ENCODE measurements around the gene RNF32. TPM values are rescaled to one million over a fixed set of nuclear protein-coding genes. Genes with fewer than 3 reads are reported as not detected.
"Not testable (repeated sequence)": the region's sequence is repeated elsewhere in the genome, so short reads cannot be mapped to it uniquely, and the experiment has no call there.

Gene RNF32
- polyA plus RNA-seq, 3 donors, result 0.71 to 1.3 TPM; not detected in 1

DNA sequence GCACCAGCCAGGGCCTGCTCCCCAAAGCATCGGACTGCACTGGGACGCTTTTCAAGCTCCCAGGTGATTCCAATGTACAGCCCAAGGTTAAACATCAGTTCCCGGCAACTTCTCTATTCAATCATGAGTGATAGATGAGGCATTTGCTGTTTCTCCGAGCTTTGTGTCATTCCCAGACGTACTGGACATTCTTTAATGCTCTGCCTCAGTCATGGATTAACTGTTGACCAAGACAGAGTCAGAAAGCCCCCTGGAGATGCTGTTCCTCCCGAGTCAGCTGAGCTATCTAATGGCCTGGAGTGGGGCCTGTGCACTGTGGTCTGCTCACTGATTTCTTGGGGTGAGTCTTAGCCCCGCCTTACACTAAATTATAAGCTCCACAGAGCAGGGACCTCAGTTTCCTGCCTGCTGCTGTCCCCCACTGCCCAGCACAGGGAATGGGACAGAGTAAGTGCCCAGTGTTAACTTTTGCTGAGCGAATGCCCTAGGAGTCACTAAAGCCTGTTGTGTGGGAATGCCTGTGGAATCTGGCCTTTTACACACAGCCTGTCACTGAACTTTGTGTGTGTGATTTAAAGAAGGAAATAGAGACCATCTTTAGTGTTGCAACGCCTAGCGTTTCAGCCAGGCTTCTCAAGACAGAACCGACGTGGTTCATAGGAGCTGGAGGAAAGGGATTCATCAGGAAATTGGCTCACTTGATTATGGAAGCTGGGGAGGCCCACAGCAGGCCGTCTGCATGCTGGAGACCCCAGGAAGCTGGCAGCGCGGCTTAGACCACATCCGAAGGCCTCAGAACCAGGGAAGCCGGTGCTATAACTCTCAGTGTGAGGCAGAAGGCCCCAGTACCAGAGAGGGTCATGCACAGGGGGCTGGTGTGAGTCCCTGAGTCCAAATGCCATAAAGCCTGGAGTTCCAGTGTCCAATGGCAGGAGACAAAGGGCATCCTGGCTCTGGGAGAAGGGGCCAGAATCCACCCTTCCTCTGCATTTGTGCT lies 29.3 kb upstream of the RNF32 start:
- 74 to 81% (median 76%) methylated on average over 17 of the region's 17 CpGs for WGBS, 3 donors
- no peak overlapping the region for H3K27ac ChIP-seq (ENCODE audit: low read depth, low read length)

- H3K27ac ChIP-seq (ENCODE audit: low read depth, low read length), result no peak overlapping the region
- WGBS, 3 donors, result 72 to 86% (median 76%) methylated on average over 10 of the region's 10 CpGs
Observed at GRCh38 chr7:156612930-156613329, 27.6 kb upstream of the RNF32 start.

DNA sequence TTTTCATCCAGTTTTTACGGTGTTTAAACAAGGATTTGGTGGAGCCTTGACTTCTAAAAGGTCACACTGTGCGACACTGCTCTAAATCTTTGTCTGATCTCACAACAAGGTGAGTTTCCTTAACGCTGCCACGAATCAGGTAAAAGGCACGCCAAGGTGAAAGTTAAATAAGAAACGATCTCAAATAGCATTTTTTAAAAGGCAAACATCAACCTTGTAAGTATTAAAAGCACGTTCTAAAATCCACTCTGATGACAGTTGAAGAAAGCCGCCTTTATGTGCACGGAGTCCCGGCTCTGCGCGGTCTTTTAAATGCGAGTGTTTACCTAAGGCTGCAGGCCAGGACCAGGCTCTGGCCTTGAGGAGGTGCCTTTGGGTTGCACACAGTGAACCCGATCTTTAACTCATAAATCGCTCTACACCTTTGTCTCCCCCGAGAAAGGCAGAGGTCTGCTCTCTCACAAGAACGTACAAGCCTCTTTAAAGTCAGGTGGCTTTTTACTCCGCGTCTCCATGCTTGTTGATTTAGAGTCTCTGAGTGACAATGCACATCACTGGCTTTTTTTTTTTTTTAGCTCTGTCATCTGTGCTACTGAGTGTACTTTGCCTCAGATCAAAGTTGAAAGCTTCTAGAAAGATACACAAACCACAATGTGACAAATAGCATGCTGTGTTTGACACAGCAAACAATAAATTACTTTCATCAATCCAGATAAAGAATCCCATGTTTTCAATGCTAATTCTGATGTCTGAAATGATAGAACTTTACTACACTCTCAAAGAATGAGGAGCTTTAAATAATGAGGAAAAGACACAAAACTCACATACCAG lies 25.9 kb upstream of the RNF32 start:
- 28 to 78% (median 68%) methylated on average over 19 of the region's 19 CpGs for WGBS, 3 donors
- H3K27ac ChIP-seq (ENCODE audit: low read depth, low read length), result no peak overlapping the region

- no peak overlapping the region for H3K27ac ChIP-seq (ENCODE audit: low read depth, low read length)
- WGBS, 3 donors, result 8 to 32% (median 8%) methylated on average over 62 to 91 of the region's 92 CpGs
Observed at GRCh38 chr7:156616269-156617202, 24.0 kb upstream of the RNF32 start.

DNA sequence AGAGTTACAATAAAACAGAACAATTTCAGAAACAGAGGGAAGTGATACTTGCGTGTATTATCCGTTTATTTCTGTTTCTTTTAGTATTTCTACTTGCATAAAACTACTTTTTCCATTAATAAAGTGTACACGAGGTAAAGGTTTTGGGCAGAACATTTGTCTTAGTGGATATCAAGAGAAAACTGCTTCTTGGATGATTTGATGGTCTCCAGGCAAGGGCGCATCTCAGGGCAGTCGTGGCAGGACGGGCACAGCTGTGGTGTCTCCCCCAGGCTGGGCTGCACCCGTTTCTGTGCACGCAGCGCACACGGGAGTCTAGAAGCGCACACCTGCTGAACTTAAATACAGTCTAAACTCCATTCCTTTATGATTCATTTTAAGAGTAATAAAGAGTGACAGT lies 23.4 kb upstream of the RNF32 start:
- no peak overlapping the region for H3K27ac ChIP-seq (ENCODE audit: low read depth, low read length)
- 75 to 86% (median 76%) methylated on average over 11 of the region's 11 CpGs for WGBS, 3 donors

DNA sequence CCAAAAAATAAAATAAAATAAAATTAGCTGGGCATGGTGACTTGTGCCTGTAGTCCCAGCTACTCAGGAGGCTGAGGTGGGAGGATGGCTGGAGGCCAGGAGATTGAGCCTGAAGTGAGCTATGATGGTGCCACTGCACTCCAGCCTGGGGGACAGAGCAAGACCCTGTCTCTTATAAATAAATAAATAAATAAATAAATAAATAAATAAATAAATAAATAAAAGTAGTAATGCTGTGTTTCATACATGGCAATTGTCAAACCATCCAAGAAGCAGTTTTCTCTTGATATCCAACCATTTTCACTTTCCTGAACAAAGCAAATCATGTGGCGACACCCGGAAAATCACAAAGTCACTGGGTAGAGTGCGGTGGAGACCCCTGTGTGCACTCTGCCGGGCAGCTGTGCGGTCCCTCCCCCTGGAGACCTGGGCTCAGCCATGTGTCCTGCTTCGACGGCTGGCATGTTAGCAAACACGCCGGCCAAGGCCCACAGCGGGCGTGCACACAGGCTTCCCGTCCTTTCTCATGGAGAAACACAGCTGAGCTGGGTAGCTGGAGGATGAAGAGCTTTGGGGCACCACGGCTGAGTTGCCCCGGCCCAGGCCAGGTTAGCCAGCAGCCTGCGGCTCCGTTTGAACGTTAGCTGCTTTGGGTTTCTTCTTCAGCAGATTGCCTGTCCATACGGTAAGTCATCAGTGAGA lies 22.3 kb upstream of the RNF32 start:
- WGBS, 3 donors, result 87 to 91% (median 88%) methylated on average over 18 of the region's 18 CpGs
- no peak overlapping the region for H3K27ac ChIP-seq (ENCODE audit: low read depth, low read length)

DNA sequence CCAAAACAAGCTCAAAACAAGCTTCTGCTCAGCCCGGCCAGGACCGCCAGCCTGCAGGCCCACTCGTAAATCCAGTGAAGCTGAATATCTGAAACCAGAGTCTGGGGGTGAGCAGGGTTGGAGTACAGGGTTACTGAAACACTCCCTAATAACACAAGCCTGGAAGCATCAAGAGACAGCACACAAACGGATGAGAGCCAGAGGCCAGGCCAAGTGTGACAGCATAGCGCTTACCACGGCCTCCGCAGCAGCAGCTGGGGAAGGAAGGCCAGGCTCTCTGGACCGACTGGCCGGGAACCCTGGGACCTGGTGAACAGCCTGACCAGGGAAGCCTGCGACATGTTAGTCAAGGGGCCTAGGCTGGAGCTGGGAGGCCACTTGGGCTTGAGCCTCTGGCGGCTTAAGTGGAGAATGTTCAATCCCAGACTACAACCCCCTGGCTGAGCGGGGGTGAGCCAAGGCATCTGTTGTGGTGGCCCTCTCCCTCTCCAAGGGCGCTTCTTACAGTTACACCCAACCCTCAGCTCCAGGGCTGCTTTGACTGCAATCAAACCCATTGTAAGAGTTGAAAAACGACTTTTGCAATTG lies 21.7 kb upstream of the RNF32 start:
- WGBS, 3 donors, result 81 to 87% (median 85%) methylated on average over 14 of the region's 14 CpGs
- H3K27ac ChIP-seq (ENCODE audit: low read depth, low read length), result no peak overlapping the region

- WGBS, 3 donors, result 85 to 90% (median 90%) methylated on average over 13 of the region's 13 CpGs
- not testable (repeated sequence) for H3K27ac ChIP-seq (ENCODE audit: low read depth, low read length)
Observed at GRCh38 chr7:156619488-156620290, 20.9 kb upstream of the RNF32 start.

- WGBS, 3 donors, result 76 to 83% (median 83%) methylated on average over 3 of the region's 3 CpGs
- no peak overlapping the region for H3K27ac ChIP-seq (ENCODE audit: low read depth, low read length)
Observed at GRCh38 chr7:156620291-156620675, 20.3 kb upstream of the RNF32 start.

GRCh38 chr7:156621652-156622051 lies 18.9 kb upstream of the RNF32 start:
- H3K27ac ChIP-seq (ENCODE audit: low read depth, low read length), result no peak overlapping the region

DNA sequence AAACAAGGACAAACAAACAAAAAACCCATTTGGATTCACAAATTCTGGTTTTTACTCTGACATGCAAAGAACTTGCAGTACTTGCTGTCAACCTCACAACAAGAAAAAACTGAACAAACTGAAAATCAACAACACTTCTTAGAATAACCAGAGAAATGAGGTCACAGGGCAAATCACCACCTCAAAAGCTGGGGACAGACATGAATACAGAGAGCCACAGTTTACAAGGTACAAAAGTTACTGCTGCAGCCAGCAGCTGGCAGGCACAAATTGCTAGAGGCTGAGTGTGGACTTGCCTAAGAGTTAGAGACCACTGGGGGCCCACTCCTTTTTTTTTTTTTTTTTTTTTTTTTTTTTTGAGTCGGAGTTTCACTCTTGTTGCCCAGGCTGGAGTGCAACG lies 15.0 kb upstream of the RNF32 start:
- WGBS, 3 donors, result 80 to 92% (median 90%) methylated on average over 2 of the region's 2 CpGs
- no peak overlapping the region for H3K27ac ChIP-seq (ENCODE audit: low read depth, low read length)

GRCh38 chr7:156626220-156626895 lies 14.2 kb upstream of the RNF32 start:
- no peak overlapping the region for H3K27ac ChIP-seq (ENCODE audit: low read depth, low read length)
- WGBS, 3 donors, result 83 to 93% (median 85%) methylated on average over 7 of the region's 7 CpGs

GRCh38 chr7:156628562-156628961 lies 12.0 kb upstream of the RNF32 start:
- H3K27ac ChIP-seq (ENCODE audit: low read depth, low read length), result no peak overlapping the region

GRCh38 chr7:156629873-156630272 lies 10.7 kb upstream of the RNF32 start:
- no peak overlapping the region for H3K27ac ChIP-seq (ENCODE audit: low read depth, low read length)
- WGBS, 3 donors, result 92 to 96% (median 96%) methylated on average over 2 of the region's 2 CpGs

DNA sequence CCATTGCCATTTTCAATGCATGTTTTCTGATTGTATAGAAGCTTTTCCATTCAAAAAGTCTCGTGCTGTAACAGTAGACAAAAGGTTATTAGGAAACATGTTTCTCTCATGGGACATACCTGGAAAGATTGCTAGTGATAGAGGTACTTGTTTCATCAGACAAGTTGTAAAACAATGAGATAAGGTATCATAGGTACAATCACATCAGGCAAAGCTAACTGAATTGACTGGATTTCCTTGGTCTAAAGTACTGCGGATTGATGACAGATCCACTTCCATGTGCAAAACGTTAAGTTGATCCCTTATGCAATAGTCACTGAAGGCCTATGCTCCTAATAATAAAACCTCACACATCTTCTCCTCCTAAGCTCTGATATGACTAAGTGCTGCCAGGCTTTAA lies 6.5 kb upstream of the RNF32 start:
- H3K27ac ChIP-seq (ENCODE audit: low read depth, low read length), result no peak overlapping the region
- WGBS, 3 donors, result 71 to 85% (median 75%) methylated on average over 3 of the region's 3 CpGs
